Measurements from ENCODE around the gene ECHS1.

Gene ECHS1

GRCh38 chr10:133318494-133319127 is 54.5 kb downstream of the ECHS1 start:
- DNase-seq: no peak

- no peak for DNase-seq
Measured at GRCh38 chr10:133316732-133317131, 56.4 kb downstream of the ECHS1 start.

DNA sequence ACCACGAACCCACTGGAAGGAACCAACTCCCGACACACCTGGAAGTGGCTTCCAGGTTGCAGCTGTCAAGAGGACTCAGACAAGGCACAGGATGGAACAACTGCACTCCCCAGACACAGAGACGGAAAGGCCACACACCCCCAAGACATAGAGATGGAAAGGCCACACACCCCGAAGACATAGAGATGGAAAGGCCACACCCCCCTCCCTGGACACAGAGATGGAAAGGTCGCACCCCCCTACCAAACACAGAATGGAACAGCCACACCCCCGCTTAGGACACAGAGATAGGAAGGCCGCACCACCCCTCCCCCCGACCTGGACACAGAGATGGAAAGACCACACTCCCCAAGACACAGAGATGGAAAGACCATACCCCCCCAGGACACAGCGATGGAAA is 56.9 kb downstream of the ECHS1 start:
- DNase-seq: no peak

- DNase-seq: no peak
Measured at GRCh38 chr10:133315847-133316246, 57.3 kb downstream of the ECHS1 start.

DNA sequence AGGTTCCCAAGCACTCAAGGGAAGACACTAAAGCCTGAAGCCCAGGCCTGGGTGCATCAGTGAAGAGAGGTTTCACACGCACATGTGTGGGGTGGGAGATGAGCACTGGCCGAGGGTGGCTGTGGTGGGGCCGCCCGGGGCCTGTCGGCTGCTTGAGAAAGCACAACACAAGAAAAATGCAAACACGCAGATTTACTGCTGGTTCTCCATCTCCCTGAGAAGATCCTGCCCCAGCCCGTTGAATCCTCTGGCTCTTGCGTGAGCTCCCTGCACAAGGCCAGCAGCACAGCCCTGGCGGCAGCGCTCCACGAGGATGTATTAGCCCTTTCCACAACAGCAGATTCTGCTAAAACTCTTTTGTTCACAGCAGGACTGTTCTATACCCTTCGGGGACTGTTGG is 58.2 kb downstream of the ECHS1 start:
- DNase-seq: no peak

DNA sequence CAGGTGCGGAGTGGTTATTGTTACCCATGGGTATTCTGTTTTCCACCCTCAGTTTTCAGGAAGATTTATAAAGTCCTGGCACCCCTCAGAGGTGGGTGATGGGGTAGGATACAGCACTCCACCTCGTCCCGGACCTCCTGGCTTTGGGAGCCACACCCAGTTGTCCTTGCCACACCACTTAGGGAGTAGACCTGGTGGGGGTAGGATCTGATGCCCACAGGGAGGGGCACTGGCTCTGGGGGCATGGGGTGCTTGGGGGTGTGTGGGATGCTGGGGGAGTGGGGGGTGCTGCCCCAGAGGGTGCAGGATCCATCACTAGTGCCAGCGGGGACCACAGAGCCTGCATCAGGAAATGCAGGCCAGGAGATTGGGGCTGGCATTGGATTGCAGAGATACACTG is 60.0 kb downstream of the ECHS1 start:
- DNase-seq: no peak

- no peak for DNase-seq
Measured at GRCh38 chr10:133312769-133313145, 60.4 kb downstream of the ECHS1 start.

Measured in DMS79 (cell line).